Endothelial cell of umbilical vein (primary cell): ENCODE data around the gene BBS2.

Source experiments
- CTCF ChIP-seq, 2 donors: IDR thresholded peaks; 1 replicate in 1 of 2; 2 replicates in 1 of 2; pipeline ENCODE4 v1.5.1; 2011; ENCODE audit warnings: low read length in 2 of 2, mild to moderate bottlenecking in 2 of 2, moderate library complexity in 2 of 2, control low read depth in 1 of 2, inconsistent platforms in 1 of 2, low read depth in 1 of 2; ENCODE audit not compliant: insufficient read depth in 1 of 2; ENCODE audit errors: extremely low read depth in 1 of 2
- EZH2 ChIP-seq: IDR thresholded peaks from 2 replicates; pipeline ENCODE4 v1.6.1; 2012; ENCODE audit warnings: borderline replicate concordance, low read depth, mild to moderate bottlenecking, moderate library complexity, low read length, inconsistent platforms; ENCODE audit not compliant: severe bottlenecking
- FOS ChIP-seq: IDR thresholded peaks from 2 replicates; pipeline ENCODE4 v1.6.1; 2011; ENCODE audit warnings: mild to moderate bottlenecking, low read length, moderate library complexity, borderline replicate concordance; ENCODE audit not compliant: insufficient read depth
- GATA2 ChIP-seq: IDR thresholded peaks from 2 replicates; pipeline ENCODE4 v1.7.0; 2011; ENCODE audit warnings: low read depth, mild to moderate bottlenecking, moderate library complexity, mixed read lengths, low read length; ENCODE audit not compliant: insufficient read length, insufficient read depth
- JUN ChIP-seq: IDR thresholded peaks from 2 replicates; pipeline ENCODE4 v1.6.1; 2011; ENCODE audit warnings: borderline replicate concordance, low read depth; ENCODE audit not compliant: insufficient read length, insufficient read depth
- MYC ChIP-seq: IDR thresholded peaks from one replicate; pipeline ENCODE4 v1.6.1; 2011; ENCODE audit warnings: mild to moderate bottlenecking, low read depth, low read length
- POLR2A ChIP-seq: IDR thresholded peaks from 2 replicates; pipeline ENCODE4 v1.6.1; 2012; ENCODE audit warnings: low read depth, mild to moderate bottlenecking, control low read depth, low read length
- POLR2AphosphoS5 ChIP-seq: IDR thresholded peaks from 2 replicates; pipeline ENCODE4 v1.6.1; 2012; ENCODE audit warnings: low read depth, mild to moderate bottlenecking, control low read depth, low read length, moderate library complexity; ENCODE audit not compliant: insufficient read depth

- no peak for TF ChIP-seq CTCF (IDR thresholded peaks at IDR 0.05; ENCODE audit: extremely low read depth in 1 of 2, insufficient read depth in 1 of 2, low read depth in 1 of 2, low read length in 2 of 2)
- no peak for TF ChIP-seq FOS
- TF ChIP-seq EZH2 = no peak
- no peak for TF ChIP-seq GATA2
- no peak for TF ChIP-seq POLR2AphosphoS5
- no peak for TF ChIP-seq POLR2A
- no peak for TF ChIP-seq MYC
- no peak for TF ChIP-seq JUN
Observed at GRCh38 chr16:56488035-56488434, 31.8 kb downstream of the BBS2 start.
